HEK293 (cell line): ENCODE data around the gene UGT2B10.

Experiments used
- CTCF ChIA-PET: fragments of 350-600 bp; formaldehyde crosslinking; extraction: SDS; loops from one replicate; lab custom pipeline; 2021; ENCODE audit warnings: antibody characterized with exemption; lab: Yijun Ruan, JAX
- POLR2A ChIA-PET: fragments of 300-600 bp; formaldehyde crosslinking; extraction: SDS; loops from one replicate; lab custom pipeline; 2020; ENCODE audit warnings: antibody characterized with exemption, inconsistent platforms; lab: Yijun Ruan, JAX
- H3K27ac ChIP-seq: fragments of 200-500 bp; sonication (Bioruptor generic); 2 replicates; pipeline ENCODE4 v1.5.1; 2014; ENCODE audit warnings: low read depth, low read length, control low read depth, inconsistent platforms; ENCODE audit errors: extremely low read depth
- H3K36me3 ChIP-seq, 2 experiments: fragments of 200-500 bp in 1 of 2; sonication (Bioruptor generic) in 1 of 2; 1 replicate in 1 of 2; 2 replicates in 1 of 2; pipeline ENCODE4 v1.5.1; 2014 to 2017; ENCODE audit warnings: inconsistent platforms in 2 of 2, low read length in 2 of 2; ENCODE audit not compliant: control insufficient read depth in 2 of 2, insufficient read depth in 1 of 2
- H3K4me1 ChIP-seq: fragments of 200-500 bp; sonication (Bioruptor generic); 2 replicates; pipeline ENCODE4 v1.5.1; 2014; ENCODE audit warnings: mild to moderate bottlenecking, low read length, inconsistent platforms; ENCODE audit not compliant: control insufficient read depth, insufficient read depth
- H3K4me3 ChIP-seq: 2 replicates; pipeline ENCODE4 v1.5.1; 2011; ENCODE audit warnings: low read depth, mild to moderate bottlenecking, control low read depth, low read length, moderate library complexity
- H3K9me3 ChIP-seq: fragments of 200-500 bp; sonication (Bioruptor generic); 2 replicates; pipeline ENCODE4 v1.5.1; 2014; ENCODE audit warnings: low read depth, low read length, inconsistent platforms; ENCODE audit not compliant: control insufficient read depth, insufficient read depth
- MZF1 ChIP-seq: fragments of 450-650 bp; formaldehyde crosslinking; IDR thresholded peaks from 2 replicates; pipeline ENCODE4 v1.5.1; 2017; ENCODE audit warnings: missing biosample characterization, missing genetic modification characterization, borderline replicate concordance
- RBAK ChIP-seq: fragments of 450-650 bp; formaldehyde crosslinking; IDR thresholded peaks from 2 replicates; pipeline ENCODE4 v1.5.1; 2016; ENCODE audit warnings: missing biosample characterization, missing genetic modification characterization
- ZBTB20 ChIP-seq: fragments of 450-650 bp; formaldehyde crosslinking; IDR thresholded peaks from 2 replicates; pipeline ENCODE4 v1.5.1; 2016; ENCODE audit warnings: missing biosample characterization, missing genetic modification characterization
- ZFP69B ChIP-seq: fragments of 450-650 bp; formaldehyde crosslinking; IDR thresholded peaks from 2 replicates; pipeline ENCODE4 v1.5.1; 2016; ENCODE audit warnings: missing biosample characterization, missing genetic modification characterization
- ZNF138 ChIP-seq: fragments of 450-650 bp; formaldehyde crosslinking; IDR thresholded peaks from 2 replicates; pipeline ENCODE4 v1.5.1; 2016; ENCODE audit warnings: missing biosample characterization, missing genetic modification characterization, borderline replicate concordance
- ZNF157 ChIP-seq: fragments of 450-650 bp; formaldehyde crosslinking; IDR thresholded peaks from 2 replicates; pipeline ENCODE4 v1.5.1; 2016; ENCODE audit warnings: missing biosample characterization, missing genetic modification characterization
- ZNF266 ChIP-seq: fragments of 450-650 bp; formaldehyde crosslinking; IDR thresholded peaks from 2 replicates; pipeline ENCODE4 v1.5.1; 2016; ENCODE audit warnings: missing biosample characterization, missing genetic modification characterization, low read depth
- ZNF433 ChIP-seq: fragments of 450-650 bp; formaldehyde crosslinking; IDR thresholded peaks from 2 replicates; pipeline ENCODE4 v1.5.1; 2016; ENCODE audit warnings: missing biosample characterization, missing genetic modification characterization, low read depth
- ZNF48 ChIP-seq: fragments of 450-650 bp; formaldehyde crosslinking; IDR thresholded peaks from 2 replicates; pipeline ENCODE4 v1.5.1; 2016; ENCODE audit warnings: missing biosample characterization, missing genetic modification characterization
- ZNF585B ChIP-seq: fragments of 450-650 bp; formaldehyde crosslinking; IDR thresholded peaks from 2 replicates; pipeline ENCODE4 v1.5.1; 2016; ENCODE audit warnings: missing biosample characterization, missing genetic modification characterization
- ZNF610 ChIP-seq: fragments of 450-650 bp; formaldehyde crosslinking; IDR thresholded peaks from 2 replicates; pipeline ENCODE4 v1.5.1; 2016; ENCODE audit warnings: missing biosample characterization, missing genetic modification characterization, borderline replicate concordance
- ZNF658 ChIP-seq: fragments of 450-650 bp; formaldehyde crosslinking; IDR thresholded peaks from 2 replicates; pipeline ENCODE4; 2016; ENCODE audit warnings: missing biosample characterization, missing genetic modification characterization
- ZNF677 ChIP-seq: fragments of 450-650 bp; IDR thresholded peaks from 2 replicates; pipeline ENCODE4 v1.5.0; 2018; ENCODE audit warnings: missing biosample characterization, mild to moderate bottlenecking, missing genetic modification characterization, moderate library complexity
- ZNF776 ChIP-seq: fragments of 450-650 bp; formaldehyde crosslinking; IDR thresholded peaks from 2 replicates; pipeline ENCODE4 v1.5.0; 2017; ENCODE audit warnings: missing biosample characterization, missing genetic modification characterization, borderline replicate concordance
- ZNF785 ChIP-seq: fragments of 450-650 bp; formaldehyde crosslinking; IDR thresholded peaks from 2 replicates; pipeline ENCODE4 v1.5.1; 2016; ENCODE audit warnings: missing biosample characterization, missing genetic modification characterization
- TF ChIP-seq, protein P1 (sequence below): fragments of 450-650 bp; formaldehyde crosslinking; IDR thresholded peaks from 2 replicates; pipeline ENCODE4 v1.5.1; 2016; ENCODE audit warnings: missing biosample characterization, missing genetic modification characterization, low read depth
- TF ChIP-seq, protein P2 (sequence below): fragments of 450-650 bp; formaldehyde crosslinking; IDR thresholded peaks from 2 replicates; pipeline ENCODE4 v1.5.1; 2017; ENCODE audit warnings: missing biosample characterization, missing genetic modification characterization
- TF ChIP-seq, protein P3 (sequence below): fragments of 450-650 bp; formaldehyde crosslinking; IDR thresholded peaks from 2 replicates; pipeline ENCODE4 v1.5.1; 2016; ENCODE audit warnings: missing biosample characterization, missing genetic modification characterization, borderline replicate concordance
- TF ChIP-seq, protein P4 (sequence below): fragments of 450-650 bp; formaldehyde crosslinking; IDR thresholded peaks from 2 replicates; pipeline ENCODE4 v1.5.1; 2017; ENCODE audit warnings: missing biosample characterization, missing genetic modification characterization

The UGT2B10 gene

DNA sequence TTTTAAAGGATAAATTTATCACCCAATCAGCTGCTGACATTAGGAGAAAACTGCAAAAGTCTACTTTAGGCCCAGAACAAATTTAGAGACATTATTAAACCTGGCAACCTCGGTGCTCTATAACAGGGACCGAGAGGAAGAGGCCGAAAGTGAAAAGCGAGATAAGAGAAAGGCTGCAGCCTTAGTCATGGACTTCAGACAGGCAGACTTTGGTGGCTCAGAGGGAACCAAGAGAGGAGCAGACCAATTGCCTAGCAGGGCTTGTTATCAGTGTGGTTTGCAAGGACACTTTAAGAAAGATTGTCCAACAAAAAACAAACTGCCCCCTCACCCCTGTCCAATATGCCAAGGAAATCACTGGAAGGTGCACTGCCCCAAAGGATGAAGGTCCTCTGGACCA, 12.8 kb upstream of the UGT2B10 start:
- H3K36me3 ChIP-seq, result no peaks in the 10 kb centered on the region
- ChIA-PET CTCF (no interaction called here), POLR2A (no interaction called here)
- H3K9me3 ChIP-seq, result no peaks in the 10 kb centered on the region
- H3K27ac ChIP-seq, result no peak overlapping the region
- no peak overlapping the region for H3K4me3 ChIP-seq
- TF ChIP-seq ZNF157 (no peak), MZF1 (tag by site-specific recombination) (no peak), ZNF658 (tag by site-specific recombination) (no peak), ZNF433 (tag by site-specific recombination) (no peak)
- TF ChIP-seq, protein P1, sequence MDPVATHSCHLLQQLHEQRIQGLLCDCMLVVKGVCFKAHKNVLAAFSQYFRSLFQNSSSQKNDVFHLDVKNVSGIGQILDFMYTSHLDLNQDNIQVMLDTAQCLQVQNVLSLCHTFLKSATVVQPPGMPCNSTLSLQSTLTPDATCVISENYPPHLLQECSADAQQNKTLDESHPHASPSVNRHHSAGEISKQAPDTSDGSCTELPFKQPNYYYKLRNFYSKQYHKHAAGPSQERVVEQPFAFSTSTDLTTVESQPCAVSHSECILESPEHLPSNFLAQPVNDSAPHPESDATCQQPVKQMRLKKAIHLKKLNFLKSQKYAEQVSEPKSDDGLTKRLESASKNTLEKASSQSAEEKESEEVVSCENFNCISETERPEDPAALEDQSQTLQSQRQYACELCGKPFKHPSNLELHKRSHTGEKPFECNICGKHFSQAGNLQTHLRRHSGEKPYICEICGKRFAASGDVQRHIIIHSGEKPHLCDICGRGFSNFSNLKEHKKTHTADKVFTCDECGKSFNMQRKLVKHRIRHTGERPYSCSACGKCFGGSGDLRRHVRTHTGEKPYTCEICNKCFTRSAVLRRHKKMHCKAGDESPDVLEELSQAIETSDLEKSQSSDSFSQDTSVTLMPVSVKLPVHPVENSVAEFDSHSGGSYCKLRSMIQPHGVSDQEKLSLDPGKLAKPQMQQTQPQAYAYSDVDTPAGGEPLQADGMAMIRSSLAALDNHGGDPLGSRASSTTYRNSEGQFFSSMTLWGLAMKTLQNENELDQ (tag by site-specific recombination), result no peak
- H3K4me1 ChIP-seq, result no peaks in the 10 kb centered on the region

DNA sequence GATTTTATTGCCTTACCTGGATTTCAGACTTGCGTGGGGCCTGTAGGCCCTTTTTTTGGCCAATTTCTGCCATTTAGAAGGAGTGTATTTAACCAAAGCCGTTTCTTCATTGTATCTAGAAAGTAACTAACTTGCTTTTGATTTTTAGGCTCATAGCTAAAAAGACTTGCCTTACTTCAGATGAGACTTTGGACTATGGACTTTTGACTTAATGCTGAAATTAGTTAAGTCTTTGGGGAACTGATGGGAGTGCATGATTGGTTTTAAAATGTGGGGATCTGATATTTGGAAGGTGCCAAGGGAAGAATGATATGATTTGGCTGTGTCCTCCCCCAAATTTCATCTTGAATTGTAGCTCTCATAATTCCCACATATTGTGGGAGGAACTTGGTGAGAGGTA, 7.7 kb upstream of the UGT2B10 start:
- CTCF ChIA-PET, result no interaction called here
- H3K4me1 ChIP-seq, result no peaks in the 10 kb centered on the region
- no peak overlapping the region for H3K27ac ChIP-seq
- no peak overlapping the region for H3K4me3 ChIP-seq
- no peak for TF ChIP-seq ZNF785 (tag by site-specific recombination)
- TF ChIP-seq, protein P2, sequence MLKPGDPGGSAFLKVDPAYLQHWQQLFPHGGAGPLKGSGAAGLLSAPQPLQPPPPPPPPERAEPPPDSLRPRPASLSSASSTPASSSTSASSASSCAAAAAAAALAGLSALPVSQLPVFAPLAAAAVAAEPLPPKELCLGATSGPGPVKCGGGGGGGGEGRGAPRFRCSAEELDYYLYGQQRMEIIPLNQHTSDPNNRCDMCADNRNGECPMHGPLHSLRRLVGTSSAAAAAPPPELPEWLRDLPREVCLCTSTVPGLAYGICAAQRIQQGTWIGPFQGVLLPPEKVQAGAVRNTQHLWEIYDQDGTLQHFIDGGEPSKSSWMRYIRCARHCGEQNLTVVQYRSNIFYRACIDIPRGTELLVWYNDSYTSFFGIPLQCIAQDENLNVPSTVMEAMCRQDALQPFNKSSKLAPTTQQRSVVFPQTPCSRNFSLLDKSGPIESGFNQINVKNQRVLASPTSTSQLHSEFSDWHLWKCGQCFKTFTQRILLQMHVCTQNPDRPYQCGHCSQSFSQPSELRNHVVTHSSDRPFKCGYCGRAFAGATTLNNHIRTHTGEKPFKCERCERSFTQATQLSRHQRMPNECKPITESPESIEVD (tag by site-specific recombination), result no peak
- no peak for TF ChIP-seq ZNF138 (tag by site-specific recombination)
- no peak for TF ChIP-seq ZNF776
- no peak for TF ChIP-seq ZNF585B (tag by site-specific recombination)
- TF ChIP-seq ZBTB20 (tag by site-specific recombination), result no peak
- TF ChIP-seq ZNF433 (tag by site-specific recombination), result no peak
- no peak for TF ChIP-seq ZFP69B (tag by site-specific recombination)
- no peak for TF ChIP-seq ZNF266 (tag by site-specific recombination)
- no peak for TF ChIP-seq ZNF48 (tag by site-specific recombination)
- TF ChIP-seq, protein P3, sequence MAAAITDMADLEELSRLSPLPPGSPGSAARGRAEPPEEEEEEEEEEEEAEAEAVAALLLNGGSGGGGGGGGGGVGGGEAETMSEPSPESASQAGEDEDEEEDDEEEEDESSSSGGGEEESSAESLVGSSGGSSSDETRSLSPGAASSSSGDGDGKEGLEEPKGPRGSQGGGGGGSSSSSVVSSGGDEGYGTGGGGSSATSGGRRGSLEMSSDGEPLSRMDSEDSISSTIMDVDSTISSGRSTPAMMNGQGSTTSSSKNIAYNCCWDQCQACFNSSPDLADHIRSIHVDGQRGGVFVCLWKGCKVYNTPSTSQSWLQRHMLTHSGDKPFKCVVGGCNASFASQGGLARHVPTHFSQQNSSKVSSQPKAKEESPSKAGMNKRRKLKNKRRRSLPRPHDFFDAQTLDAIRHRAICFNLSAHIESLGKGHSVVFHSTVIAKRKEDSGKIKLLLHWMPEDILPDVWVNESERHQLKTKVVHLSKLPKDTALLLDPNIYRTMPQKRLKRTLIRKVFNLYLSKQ (tag by site-specific recombination), result no peak
- TF ChIP-seq, protein P4, sequence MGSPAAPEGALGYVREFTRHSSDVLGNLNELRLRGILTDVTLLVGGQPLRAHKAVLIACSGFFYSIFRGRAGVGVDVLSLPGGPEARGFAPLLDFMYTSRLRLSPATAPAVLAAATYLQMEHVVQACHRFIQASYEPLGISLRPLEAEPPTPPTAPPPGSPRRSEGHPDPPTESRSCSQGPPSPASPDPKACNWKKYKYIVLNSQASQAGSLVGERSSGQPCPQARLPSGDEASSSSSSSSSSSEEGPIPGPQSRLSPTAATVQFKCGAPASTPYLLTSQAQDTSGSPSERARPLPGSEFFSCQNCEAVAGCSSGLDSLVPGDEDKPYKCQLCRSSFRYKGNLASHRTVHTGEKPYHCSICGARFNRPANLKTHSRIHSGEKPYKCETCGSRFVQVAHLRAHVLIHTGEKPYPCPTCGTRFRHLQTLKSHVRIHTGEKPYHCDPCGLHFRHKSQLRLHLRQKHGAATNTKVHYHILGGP (tag by site-specific recombination), result no peak
- no peak for TF ChIP-seq RBAK (tag by site-specific recombination)
- TF ChIP-seq ZNF610 (tag by site-specific recombination), result no peak
- TF ChIP-seq ZNF677 (tag by site-specific recombination), result no peak
- H3K36me3 ChIP-seq, result no peaks in the 10 kb centered on the region
- H3K9me3 ChIP-seq, result no peaks in the 10 kb centered on the region
- POLR2A ChIA-PET, result no interaction called here
